M059J (cell line): ENCODE measurements around the gene ZNF74. TPM values are rescaled to one million over a fixed set of nuclear protein-coding genes. Genes with fewer than 3 reads are reported as not detected.
"Not testable (repeated sequence)": the region's sequence is repeated elsewhere in the genome, so short reads cannot be mapped to it uniquely, and the experiment has no call there.

Experiments
- DNase-seq: peaks from one replicate; pipeline ENCODE4 v3.0.0-alpha.2; 2012; ENCODE audit warnings: low read depth
- total RNA-seq: library from RNA; depleted of rRNA; stranded (reverse); fragments of >200 nt; shearing (Covaris generic); gene quantifications from 2 replicates; pipeline ENCODE4 v1.2.3, GENCODE V29; 2014

Gene ZNF74
- total RNA-seq, 1 experiment from 2014 or later, result 8.3 TPM

DNA sequence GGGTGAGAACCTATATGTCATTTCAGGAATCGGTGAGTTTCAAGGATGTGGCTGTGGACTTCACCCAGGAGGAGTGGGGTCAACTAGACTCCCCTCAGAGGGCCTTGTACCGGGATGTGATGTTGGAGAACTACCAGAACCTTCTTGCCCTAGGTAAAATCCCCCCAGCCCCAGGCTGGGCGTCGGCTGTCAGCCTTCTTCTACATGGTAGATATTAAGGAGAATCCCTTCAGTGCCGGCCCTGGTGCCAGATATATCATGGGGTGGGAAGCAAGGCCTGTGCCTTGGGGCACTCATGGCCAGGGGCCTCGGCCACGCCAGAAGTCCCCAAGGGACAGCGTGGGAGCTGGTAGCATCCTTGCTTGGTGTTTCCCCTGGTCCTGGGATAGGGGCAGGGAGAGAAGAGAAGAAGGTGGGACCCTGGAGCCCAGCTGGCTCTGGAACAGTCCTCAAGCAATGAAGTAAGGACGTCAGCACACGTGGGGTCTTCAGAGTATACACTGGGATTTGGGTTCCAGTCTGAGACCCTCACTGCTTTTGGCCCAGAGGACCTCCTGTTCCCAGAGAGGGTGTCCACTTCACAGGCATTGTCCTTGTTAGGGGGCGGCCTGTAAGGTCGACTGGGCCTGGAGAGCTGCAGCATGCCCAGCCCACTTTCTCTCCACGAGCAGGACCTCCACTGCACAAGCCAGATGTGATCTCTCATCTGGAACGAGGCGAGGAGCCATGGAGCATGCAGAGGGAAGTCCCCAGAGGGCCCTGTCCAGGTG lies 6.8 kb downstream of the ZNF74 start:
- no peak for DNase-seq

DNA sequence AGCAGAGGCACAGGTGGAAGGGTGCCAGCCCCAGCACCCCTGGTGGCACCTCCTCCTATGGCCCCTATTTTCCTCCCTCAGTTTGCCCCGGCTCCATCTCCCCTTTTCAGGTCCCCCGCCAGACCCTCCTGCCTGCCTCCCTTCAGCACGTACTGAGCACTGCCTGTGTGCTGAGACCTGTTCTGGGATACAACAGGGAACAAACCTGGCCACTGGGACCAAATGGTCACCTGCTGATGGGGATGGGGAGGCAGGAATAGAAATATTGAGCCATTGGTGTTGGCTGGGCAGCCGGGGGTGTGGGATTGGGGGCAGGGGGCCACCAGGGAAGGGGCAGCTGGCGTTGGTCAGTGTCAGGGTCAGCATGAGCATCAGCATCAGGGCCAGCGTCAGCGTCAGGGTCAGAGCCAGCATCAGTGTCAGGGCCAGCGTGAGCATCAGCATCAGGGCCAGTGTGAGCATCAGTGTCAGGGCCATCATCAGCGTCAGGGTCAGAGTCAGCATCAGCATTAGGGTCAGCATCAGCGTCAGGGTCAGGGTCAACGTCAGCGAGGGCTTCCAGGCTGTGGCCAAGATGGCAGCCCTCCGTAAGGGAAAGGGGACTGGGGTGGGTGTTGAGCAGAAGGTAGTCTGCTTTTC lies 7.5 kb downstream of the ZNF74 start:
- no peak for DNase-seq

DNA sequence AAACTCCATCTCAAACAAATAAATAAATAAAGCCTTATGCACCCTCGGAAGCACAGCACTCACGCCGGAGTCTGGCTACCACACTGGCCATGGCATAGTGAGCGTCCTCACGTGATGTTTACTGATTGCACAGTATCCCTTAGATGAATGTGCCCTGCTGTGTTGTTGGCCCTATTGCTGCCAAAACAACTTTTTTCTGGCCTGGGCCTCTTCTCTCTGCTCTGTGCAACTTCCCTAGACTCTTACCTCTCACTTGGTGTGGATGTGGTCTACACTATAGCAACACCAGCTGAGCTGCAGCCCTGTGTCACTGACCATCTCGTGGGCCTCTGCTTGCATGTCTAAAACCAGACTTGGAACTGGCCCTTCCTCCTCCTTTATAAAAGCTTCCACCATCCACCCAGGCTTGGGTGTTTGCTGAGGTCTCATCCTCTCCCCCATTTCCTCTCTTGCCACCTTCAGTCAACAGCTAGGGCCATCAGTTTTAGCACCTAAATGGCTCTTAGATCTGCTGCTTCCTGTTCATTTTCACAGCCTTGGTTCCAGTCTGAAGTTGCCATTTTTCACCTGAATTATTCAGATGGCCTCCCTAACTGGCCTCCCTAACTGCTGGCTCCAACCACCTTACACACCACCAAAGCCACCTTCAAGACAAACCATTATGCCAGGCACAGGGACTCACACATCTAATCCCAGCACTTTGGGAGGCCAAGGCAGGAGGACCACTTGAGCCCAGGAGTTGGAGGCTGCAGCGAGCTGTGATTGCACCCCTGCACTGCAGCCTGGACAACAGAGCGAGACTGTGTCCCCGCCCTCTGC lies 9.2 kb downstream of the ZNF74 start:
- no peak for DNase-seq

DNA sequence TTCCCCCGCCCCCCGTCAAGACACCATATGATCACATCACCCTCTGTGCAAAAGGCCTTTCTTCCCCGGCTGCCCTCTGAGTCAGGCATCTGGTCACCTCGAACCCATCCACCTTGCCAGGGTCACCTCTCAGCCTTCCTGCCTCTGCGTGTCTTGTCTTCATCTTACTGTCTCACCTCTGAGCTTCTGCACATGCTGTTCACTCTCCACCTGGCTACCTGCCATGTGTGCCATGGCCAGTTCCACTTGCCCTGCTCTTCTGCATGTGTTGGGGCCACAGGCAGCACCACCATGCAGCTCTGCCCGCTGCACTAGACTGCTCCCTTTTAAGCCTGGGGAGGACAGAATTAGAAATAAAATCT lies 9.8 kb downstream of the ZNF74 start:
- no peak for DNase-seq

DNA sequence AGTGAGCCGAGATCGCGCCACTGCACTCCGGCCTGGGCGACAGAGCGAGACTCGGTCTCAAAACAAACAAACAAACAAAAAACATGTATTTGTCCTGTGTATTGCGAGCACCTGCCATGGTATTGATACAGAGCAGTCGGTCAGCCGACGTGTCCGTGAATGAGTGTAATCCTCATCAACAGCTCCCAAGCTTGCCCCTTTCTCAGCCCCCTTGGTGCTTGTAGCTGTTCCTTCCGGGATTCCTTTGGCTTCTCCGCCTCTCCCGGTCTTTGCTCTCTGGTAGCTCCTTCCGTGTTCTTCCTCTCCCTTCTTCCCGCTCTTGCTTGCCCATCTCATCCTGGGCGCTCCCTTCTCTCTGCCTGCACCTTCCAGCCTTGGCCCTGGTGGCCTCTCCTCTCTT lies 10.9 kb downstream of the ZNF74 start:
- DNase-seq, result no peak

DNA sequence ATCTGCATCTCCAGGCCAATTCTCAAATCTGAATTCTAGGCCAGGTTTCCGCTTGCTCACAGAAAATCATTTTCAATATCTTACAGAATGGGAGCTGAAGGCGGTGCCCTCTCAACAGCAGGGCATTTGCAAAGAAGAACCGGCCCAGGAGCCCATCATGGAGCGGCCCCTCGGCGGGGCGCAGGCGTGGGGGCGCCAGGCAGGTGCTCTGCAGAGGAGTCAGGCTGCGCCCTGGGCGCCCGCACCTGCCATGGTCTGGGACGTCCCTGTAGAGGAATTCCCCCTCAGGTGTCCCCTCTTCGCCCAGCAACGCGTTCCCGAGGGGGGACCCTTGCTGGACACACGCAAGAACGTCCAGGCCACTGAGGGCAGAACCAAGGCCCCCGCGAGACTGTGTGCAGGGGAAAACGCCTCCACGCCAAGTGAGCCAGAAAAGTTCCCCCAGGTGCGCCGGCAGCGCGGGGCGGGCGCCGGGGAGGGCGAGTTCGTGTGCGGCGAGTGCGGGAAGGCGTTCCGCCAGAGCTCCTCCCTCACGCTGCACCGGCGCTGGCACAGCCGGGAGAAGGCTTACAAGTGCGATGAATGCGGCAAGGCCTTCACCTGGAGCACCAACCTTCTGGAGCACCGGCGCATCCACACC lies 11.5 kb downstream of the ZNF74 start:
- DNase-seq, result no peak

DNA sequence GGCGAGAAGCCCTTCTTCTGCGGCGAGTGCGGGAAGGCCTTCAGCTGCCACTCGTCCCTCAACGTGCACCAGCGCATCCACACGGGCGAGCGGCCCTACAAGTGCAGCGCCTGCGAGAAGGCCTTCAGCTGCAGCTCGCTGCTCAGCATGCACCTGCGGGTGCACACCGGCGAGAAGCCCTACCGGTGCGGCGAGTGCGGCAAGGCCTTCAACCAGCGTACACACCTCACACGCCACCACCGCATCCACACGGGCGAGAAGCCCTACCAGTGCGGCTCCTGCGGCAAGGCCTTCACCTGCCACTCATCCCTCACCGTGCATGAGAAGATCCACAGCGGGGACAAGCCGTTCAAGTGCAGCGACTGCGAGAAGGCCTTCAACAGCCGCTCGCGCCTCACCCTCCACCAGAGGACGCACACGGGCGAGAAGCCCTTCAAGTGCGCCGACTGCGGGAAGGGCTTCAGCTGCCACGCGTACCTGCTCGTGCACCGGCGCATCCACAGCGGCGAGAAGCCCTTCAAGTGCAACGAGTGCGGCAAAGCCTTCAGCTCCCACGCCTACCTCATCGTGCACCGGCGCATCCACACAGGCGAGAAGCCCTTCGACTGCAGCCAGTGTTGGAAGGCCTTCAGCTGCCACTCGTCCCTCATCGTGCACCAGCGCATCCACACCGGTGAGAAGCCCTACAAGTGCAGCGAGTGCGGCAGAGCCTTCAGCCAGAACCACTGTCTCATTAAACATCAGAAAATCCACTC lies 12.2 kb downstream of the ZNF74 start:
- no peak for DNase-seq

DNA sequence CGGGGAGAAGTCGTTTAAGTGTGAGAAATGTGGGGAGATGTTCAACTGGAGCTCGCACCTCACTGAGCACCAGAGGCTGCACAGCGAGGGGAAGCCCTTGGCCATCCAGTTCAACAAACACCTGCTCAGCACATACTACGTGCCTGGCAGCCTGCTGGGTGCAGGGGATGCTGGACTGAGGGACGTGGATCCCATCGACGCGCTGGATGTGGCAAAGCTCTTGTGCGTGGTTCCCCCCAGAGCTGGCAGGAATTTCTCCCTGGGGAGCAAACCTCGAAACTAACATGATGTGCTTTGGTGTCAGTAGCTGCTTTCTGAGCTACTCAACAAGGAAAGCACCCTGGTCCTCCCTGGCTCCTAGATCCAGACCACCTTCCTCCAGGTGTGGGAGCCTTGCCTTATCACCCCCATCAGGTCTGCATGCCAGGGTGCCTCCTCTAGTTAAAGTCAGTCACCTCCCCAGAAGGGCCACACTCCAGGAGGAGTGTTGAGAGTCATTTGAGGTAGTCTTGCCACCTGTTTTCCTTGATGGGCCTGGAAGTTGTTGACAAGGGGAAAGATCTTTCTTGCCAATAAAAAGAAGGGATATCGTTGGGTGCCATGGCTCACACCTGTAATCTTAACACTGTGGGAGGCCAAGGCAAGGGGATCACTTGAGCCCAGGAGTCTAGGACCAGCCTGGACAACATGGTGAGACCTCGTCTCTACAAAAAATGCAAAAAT lies 12.9 kb downstream of the ZNF74 start:
- DNase-seq, result no peak

DNA sequence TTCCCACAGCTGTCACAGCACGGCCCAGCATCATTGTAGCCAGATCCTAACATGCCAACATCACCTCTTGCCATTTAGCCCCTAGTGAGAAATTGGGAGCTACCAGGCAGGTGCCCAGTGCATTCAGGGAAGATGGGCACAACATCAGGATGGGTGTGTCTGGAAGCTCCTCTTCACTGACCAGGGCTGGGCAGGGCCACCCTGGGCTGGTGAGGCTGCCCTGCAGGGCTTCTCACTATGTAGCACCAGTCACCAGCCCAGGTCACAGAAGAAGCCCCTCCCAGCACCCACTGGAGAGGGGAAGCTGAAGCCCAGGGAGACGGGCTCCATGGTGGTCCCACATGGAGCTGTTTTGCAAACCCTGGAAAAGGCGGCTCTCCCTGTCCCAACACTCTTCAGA lies 13.9 kb downstream of the ZNF74 start:
- DNase-seq, result no peak

DNA sequence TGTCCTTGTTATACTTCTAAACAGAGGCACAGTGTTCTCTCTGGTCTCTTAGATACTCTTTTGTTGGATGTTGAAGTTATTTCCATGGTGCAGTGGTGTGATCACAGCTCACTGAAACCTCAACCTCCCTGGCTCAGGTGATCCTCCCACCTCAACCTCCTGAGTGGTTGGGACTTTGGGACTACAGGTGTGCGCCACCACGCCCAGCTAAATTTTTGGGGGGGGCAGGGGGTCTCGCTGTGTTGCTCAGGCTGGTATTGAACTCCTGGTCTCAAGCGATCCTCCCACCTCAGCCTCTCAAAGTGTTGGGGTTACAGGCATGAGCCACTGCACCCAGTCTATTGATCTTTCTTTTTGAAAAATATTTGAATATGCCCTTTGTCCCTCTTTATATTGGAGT lies 14.9 kb downstream of the ZNF74 start:
- DNase-seq, result no peak

DNA sequence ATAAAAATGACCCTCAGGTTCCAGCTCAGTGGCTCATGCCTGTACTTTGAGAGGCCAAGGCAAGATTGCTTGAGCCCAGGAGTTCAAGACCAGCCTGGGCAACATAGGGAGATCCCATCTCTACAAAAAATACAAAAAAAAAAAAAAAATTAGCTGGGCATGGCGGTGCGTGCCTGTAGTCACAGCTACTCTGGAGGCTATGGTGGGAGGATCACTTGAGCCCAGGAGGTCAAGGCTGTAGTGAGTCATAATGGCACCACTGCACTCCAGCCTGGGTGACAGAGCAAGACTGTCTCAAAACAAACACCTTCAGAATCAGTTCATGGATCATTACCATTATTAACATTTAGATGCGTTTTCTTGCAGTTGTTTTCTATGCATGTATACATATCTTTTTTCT lies 15.4 kb downstream of the ZNF74 start:
- not testable (repeated sequence) for DNase-seq

DNA sequence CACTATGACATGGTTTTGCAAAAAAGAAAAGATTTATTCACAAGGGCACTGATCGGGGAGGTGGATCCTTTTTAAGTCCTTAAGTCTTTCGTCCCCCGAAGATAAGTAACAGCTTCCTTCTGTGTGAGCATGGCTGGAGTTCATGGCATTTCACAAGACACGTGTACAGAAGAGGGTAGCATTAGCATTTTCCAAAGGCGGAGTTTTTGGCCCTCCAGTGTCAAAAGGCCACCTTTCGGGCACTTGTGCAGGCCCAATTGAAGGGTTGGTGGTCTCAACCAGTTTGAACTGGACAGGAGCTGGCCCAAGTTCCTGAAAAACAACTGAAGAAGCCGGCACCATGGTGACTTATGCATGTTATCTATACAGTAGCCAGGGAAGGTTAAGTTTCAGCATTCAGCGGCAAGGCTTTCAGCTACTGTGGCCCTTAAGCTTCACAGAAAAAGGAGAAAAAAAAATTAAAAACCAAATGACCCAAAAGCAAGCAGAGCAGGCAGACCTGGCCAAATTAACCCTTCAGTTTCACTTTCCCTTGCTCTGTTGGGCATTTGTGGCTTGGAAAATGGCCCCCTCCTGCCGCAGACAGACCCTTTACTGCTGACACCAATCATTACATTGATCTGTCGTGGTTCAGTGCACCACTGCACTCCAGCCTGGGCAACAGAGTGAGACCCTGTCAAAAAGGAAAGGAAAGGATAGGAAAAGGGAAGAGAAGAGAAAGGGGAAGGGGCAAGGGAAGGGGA lies 18.7 kb downstream of the ZNF74 start:
- no peak for DNase-seq

DNA sequence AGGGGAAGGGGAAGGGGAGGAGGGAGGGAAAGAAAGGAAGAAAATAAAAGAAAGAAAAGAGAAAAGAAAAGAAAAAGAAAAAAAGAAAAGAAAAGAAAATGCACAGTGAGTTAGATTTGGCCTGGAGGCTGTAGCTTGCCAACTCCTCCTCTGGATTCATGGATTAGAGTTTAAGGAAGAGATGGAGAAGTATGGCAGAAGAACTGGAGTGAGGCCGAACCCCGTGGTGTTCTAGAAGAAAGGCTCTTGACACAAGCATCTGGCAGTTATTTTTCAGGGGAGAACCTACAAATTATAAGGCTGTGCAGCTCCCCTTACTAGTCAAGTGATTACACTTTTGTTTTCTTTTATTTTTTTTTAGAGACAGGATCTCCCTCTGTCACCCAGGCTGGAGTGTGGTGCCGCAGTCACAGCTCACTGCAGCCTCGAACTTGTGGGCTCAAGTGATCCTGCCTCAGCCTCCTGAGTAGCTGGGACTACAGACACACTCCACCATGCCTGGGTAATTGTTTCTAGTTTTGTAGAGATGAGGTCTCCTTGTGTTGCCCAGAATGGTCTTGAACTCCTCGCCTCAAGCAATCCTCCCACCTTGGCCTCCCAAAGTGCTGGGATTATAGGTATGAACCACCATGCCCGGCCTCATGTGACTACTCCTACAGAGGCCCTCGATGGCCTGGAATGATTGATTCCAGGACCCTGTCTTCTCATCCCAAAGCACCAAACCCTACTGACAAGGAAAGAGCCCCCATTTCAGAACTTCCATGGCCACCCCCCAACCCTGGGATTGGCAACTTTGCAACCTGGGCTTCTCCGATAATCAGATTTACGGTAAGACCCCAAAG lies 19.5 kb downstream of the ZNF74 start:
- DNase-seq, result no peak

DNA sequence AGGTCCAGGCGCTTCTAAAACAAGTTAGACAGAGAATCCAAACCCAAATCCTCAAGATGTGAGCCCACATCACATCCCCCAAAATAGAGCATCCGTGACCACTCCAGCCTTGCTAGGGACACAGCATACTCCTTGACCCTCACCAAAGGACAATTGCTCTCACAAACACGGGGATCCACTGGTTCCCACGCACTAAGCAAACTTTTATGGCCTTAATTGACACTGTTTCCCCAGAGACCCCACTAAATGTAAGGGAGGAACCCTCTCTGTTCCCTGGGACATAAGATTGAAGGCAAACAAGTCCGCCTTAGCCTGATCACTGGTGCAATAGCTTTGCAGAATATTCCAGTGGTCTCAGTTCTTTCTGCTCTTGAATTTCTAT lies 20.1 kb downstream of the ZNF74 start:
- DNase-seq, result no peak

DNA sequence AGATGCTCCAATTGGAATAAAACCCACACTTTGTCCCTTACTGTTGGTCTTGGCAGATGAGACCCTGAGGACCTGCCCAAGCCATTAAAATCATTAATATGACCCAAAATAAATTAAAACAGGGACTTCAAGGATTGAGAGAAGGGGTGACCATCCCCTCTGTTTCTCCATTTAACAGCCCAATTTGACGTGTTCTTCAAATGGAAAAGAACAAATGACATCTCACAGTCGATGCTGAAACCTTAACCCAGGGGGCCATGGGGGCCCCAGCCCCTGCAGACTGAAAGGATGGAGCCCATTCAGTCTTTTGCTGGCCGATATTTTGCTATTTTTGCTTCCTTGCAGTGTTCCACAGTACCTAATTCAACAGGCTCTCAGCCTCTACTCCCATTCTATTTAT lies 20.5 kb downstream of the ZNF74 start:
- DNase-seq, result no peak

DNA sequence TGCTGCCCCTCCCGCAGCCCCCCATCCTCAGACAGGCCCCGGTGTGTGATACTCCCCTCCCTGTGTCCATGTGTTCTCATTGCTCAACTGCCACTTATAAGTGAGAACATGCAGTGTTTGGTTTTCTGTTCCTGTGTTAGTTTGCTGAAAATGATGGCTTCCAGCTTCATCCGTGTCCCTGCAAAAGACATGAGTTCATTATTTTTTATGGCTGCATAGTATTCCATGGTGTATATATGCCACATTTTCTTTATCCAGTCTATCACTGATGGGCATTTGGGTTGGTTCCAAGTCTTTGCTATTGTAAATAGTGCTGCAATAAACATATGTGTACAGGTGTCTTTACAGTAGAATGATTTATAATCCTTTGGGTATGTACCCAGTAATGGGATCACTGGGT lies 21.3 kb downstream of the ZNF74 start:
- DNase-seq, result not testable (repeated sequence)

DNA sequence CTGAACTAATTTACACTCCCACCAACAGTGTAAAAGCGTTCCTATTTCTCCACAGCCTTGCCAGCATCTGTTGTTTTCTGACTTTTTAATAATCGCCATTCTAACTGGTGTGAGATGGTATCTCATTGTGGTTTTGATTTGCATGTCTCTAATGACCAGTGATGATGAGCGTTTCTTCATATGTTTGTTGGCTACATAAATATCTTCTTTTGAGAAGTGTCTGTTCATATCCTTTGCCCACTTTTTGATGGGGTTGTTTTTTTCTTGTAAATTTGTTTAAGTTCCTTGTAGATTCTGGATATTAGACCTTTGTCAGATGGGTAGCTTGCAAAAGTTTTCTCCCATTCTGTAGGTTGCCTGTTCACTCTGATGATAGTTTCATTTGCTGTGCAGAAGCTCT lies 21.7 kb downstream of the ZNF74 start:
- DNase-seq, result not testable (repeated sequence)

DNA sequence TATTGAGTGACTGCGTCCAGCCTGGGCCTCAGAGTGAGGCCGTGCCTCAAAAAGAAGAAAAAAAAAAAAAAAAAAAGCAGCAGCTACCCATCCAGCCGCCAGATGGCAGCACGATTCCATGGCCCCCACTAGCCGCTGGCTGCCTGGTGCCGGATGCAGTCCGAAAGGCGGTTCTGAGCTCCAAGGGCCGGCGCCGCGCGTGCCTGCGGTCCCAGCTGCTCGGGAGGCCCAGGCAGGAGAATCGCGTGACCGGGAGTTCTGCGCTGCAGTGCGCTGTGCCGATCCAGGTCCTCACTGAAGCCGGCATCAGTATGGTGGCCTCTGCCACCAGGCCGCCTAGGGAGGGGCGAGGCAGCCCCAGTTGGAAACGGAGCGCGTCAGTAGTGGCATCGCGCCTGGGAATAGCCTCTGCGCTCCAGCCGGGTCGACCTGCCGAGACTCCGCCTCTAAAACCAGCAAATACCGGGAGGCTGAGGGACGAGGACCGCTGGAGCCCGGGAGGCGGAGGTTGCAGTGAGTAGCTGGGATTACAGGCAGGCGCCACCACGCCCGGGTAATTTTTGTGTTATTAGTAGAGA lies 24.3 kb downstream of the ZNF74 start:
- peak; percentile 74 for DNase-seq

DNA sequence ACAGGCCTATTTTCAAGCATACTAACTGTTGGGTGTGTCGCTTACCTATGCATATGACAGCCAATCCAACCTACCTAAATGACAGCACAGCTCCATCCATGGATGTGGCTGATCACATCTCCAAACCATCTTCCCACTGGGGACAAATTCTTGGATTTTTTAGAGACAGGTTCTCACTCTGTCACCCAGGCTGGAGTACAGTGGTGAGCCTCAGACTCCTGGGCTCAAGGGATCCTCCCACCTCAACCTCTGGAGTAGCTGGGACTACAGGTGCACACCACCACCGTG lies 25.7 kb downstream of the ZNF74 start:
- no peak for DNase-seq
